Panc1 (cell line): Measurements from ENCODE around the gene MORC2. TPM values are rescaled to one million over a fixed set of nuclear protein-coding genes. Genes with fewer than 3 reads are reported as not detected.

Experiments
- ATAC-seq: fragments of 200-7000 bp; cut with Tn5 transposase; 2 replicates; pipeline ENCODE4 v1.9.1; 2020; ENCODE audit warnings: mild to moderate bottlenecking, moderate library complexity
- BruUV-seq: library from RNA; stranded (reverse); fragments of 400-500 nt; replicated peaks from 2 replicates; lab custom pipeline; 2021; lab: Mats Ljungman, UMichigan
- CTCF ChIA-PET: fragments of 300-600 bp; sonication (Branson Sonifier 250); formaldehyde crosslinking; loops from one replicate; lab custom pipeline; 2022; ENCODE audit warnings: antibody characterized with exemption; lab: Charles Lee
- POLR2A ChIA-PET: fragments of 300-600 bp; sonication (Branson Sonifier 250); formaldehyde crosslinking; loops from one replicate; lab custom pipeline; 2022; ENCODE audit warnings: antibody characterized with exemption; lab: Charles Lee
- DNase-seq: peaks from one replicate; pipeline ENCODE4 v3.0.0-alpha.2; 2010; ENCODE audit warnings: low read depth, low spot score
- H3K27ac ChIP-seq: 2 replicates; pipeline ENCODE4 v1.5.1; 2011; ENCODE audit warnings: mild to moderate bottlenecking, low read length, inconsistent platforms
- H3K27me3 ChIP-seq: fragments of 200-500 bp; sonication (Bioruptor generic); 2 replicates; pipeline ENCODE4 v1.6.0; 2014; ENCODE audit warnings: low read length, inconsistent platforms; ENCODE audit not compliant: control insufficient read depth, insufficient read depth
- H3K36me3 ChIP-seq: fragments of 200-500 bp; sonication (Bioruptor generic); 2 replicates; pipeline ENCODE4 v1.5.1; 2014; ENCODE audit warnings: inconsistent platforms, mild to moderate bottlenecking, low read length, moderate library complexity; ENCODE audit not compliant: control insufficient read depth, insufficient read depth
- H3K4me1 ChIP-seq: 2 replicates; pipeline ENCODE4 v1.5.1; 2011; ENCODE audit warnings: inconsistent platforms, mild to moderate bottlenecking, low read length, moderate library complexity; ENCODE audit not compliant: control insufficient read depth, insufficient read depth
- H3K4me3 ChIP-seq, 2 experiments: 2 replicates each; pipeline ENCODE4 v1.5.1; 2011 to 2012; ENCODE audit warnings: low read depth in 2 of 2, low read length in 2 of 2, mild to moderate bottlenecking in 2 of 2, inconsistent platforms in 1 of 2, moderate library complexity in 1 of 2
- H3K9me3 ChIP-seq: fragments of 200-500 bp; sonication (Bioruptor generic); 2 replicates; pipeline ENCODE4 v1.5.1; 2014; ENCODE audit warnings: low read depth, mild to moderate bottlenecking, inconsistent platforms, low read length, moderate library complexity; ENCODE audit not compliant: control insufficient read depth, insufficient read depth
- POLR2AphosphoS5 ChIP-seq: IDR thresholded peaks from 2 replicates; pipeline ENCODE4 v1.6.1; 2012; ENCODE audit warnings: mild to moderate bottlenecking, low read depth, low read length, moderate library complexity
- SIN3A ChIP-seq: IDR thresholded peaks from 2 replicates; pipeline ENCODE4 v1.6.1; 2012; ENCODE audit warnings: low read depth, mild to moderate bottlenecking, low read length, moderate library complexity, borderline replicate concordance; ENCODE audit not compliant: insufficient read depth
- TCF7L2 ChIP-seq: IDR thresholded peaks from 2 replicates; pipeline ENCODE4 v1.6.1; 2011; ENCODE audit warnings: mild to moderate bottlenecking, low read depth, low read length, inconsistent platforms
- in situ Hi-C: cut with HindIII; loops from 2 replicates; pipeline ENCODE4 v1.10.0; 2016; ENCODE audit warnings: low sequenced_read_pairs, low pct_unique_long_range_greater_than_20kb
- intact Hi-C: fragments of 100-400 bp; cut with micrococcal nuclease; formaldehyde crosslinking; loops from one replicate; pipeline ENCODE4 v1.10.0; 2022; ENCODE audit not compliant: unreplicated experiment
- total RNA-seq: library from RNA; stranded (reverse); gene quantifications from one replicate; pipeline ENCODE4 v1.2.1, GENCODE V29; 2021; ENCODE audit not compliant: unreplicated experiment
- TF ChIP-seq, protein P1 (sequence below), 2 experiments: IDR thresholded peaks; 2 replicates each; pipeline ENCODE4 v1.6.1; 2011 to 2012; ENCODE audit warnings: low read depth in 2 of 2, control low read depth in 1 of 2, low read length in 1 of 2, mild to moderate bottlenecking in 1 of 2, moderate library complexity in 1 of 2; ENCODE audit not compliant: insufficient read depth in 1 of 2
- TF ChIP-seq, protein P2 (sequence below): fragments of 450-650 bp; IDR thresholded peaks from 2 replicates; pipeline ENCODE4 v1.5.1; 2017; ENCODE audit warnings: mild to moderate bottlenecking

Gene MORC2
- total RNA-seq, 1 experiment from 2014 or later, result 31.5 TPM

DNA sequence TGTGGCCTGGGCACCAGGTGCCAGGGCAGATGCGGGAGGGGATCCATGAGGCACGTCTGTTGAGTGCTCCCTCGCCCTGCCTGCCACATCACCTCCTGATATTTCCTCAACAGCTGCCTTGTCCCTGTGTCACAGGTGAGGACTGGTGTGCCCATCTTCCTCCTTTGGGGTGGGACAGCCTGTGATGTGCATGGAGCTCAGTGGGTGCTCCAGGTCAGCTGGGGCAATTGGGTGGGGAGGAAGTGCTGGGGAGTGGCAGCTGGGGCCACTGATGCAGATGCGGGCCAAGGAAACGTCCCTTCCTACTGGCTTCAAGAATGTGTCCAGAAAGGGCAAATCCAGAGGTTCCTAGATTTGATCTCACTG is 83.6 kb downstream of the MORC2 start:
- ChIA-PET CTCF (no interaction called here), POLR2A (no interaction called here)
- Histone ChIP-seq H3K9me3 (no peaks in the 10 kb centered on the region), H3K4me1 (no peaks in the 10 kb centered on the region), H3K27ac (no peak overlapping the region), H3K36me3 (no peaks in the 10 kb centered on the region), H3K27me3 (no peaks in the 10 kb centered on the region), H3K4me3 (no peak overlapping the region)
- DNase-seq, result no peak
- in situ Hi-C loops, result no loop called here
- intact Hi-C loops, result no loop called here
- TF ChIP-seq POLR2AphosphoS5 (no peak), TCF7L2 (no peak), SIN3A (no peak)
- TF ChIP-seq, protein P1, sequence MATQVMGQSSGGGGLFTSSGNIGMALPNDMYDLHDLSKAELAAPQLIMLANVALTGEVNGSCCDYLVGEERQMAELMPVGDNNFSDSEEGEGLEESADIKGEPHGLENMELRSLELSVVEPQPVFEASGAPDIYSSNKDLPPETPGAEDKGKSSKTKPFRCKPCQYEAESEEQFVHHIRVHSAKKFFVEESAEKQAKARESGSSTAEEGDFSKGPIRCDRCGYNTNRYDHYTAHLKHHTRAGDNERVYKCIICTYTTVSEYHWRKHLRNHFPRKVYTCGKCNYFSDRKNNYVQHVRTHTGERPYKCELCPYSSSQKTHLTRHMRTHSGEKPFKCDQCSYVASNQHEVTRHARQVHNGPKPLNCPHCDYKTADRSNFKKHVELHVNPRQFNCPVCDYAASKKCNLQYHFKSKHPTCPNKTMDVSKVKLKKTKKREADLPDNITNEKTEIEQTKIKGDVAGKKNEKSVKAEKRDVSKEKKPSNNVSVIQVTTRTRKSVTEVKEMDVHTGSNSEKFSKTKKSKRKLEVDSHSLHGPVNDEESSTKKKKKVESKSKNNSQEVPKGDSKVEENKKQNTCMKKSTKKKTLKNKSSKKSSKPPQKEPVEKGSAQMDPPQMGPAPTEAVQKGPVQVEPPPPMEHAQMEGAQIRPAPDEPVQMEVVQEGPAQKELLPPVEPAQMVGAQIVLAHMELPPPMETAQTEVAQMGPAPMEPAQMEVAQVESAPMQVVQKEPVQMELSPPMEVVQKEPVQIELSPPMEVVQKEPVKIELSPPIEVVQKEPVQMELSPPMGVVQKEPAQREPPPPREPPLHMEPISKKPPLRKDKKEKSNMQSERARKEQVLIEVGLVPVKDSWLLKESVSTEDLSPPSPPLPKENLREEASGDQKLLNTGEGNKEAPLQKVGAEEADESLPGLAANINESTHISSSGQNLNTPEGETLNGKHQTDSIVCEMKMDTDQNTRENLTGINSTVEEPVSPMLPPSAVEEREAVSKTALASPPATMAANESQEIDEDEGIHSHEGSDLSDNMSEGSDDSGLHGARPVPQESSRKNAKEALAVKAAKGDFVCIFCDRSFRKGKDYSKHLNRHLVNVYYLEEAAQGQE (IDR thresholded peaks at IDR 0.05; ENCODE audit: insufficient read depth in 1 of 2, low read depth in 2 of 2, low read length in 1 of 2), result no peak
- TF ChIP-seq, protein P2, sequence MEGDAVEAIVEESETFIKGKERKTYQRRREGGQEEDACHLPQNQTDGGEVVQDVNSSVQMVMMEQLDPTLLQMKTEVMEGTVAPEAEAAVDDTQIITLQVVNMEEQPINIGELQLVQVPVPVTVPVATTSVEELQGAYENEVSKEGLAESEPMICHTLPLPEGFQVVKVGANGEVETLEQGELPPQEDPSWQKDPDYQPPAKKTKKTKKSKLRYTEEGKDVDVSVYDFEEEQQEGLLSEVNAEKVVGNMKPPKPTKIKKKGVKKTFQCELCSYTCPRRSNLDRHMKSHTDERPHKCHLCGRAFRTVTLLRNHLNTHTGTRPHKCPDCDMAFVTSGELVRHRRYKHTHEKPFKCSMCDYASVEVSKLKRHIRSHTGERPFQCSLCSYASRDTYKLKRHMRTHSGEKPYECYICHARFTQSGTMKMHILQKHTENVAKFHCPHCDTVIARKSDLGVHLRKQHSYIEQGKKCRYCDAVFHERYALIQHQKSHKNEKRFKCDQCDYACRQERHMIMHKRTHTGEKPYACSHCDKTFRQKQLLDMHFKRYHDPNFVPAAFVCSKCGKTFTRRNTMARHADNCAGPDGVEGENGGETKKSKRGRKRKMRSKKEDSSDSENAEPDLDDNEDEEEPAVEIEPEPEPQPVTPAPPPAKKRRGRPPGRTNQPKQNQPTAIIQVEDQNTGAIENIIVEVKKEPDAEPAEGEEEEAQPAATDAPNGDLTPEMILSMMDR, result no peak
- BruUV-seq, result no TSS peak
- ATAC-seq, result no peak

GRCh38 chr22:30884211-30885000 is 84.2 kb downstream of the MORC2 start:
- Histone ChIP-seq H3K9me3 (no peaks in the 10 kb centered on the region), H3K36me3 (no peaks in the 10 kb centered on the region), H3K27ac (no peak overlapping the region), H3K4me3 (no peak overlapping the region), H3K27me3 (no peaks in the 10 kb centered on the region), H3K4me1 (no peaks in the 10 kb centered on the region)
- CTCF ChIA-PET, result no interaction called here
- in situ Hi-C loops (no loop called here), intact Hi-C loops (no loop called here)
- POLR2A ChIA-PET, result no interaction called here
- no TSS peak for BruUV-seq
- no peak for DNase-seq
- ATAC-seq, result no peak
- TF ChIP-seq TCF7L2 (no peak), SIN3A (no peak), POLR2AphosphoS5 (no peak)
- TF ChIP-seq, protein P2, result no peak
- TF ChIP-seq, protein P1 (IDR thresholded peaks at IDR 0.05; ENCODE audit: insufficient read depth in 1 of 2, low read depth in 2 of 2, low read length in 1 of 2), result no peak
